ENCODE results near the gene WNT11. TPM values are rescaled to one million over a fixed set of nuclear protein-coding genes. Genes with fewer than 3 reads are reported as not detected.

WNT11 gene
- total and polyA plus RNA-seq, 12 donors: 3.8 to 88.2 (median 32.3) TPM

DNA sequence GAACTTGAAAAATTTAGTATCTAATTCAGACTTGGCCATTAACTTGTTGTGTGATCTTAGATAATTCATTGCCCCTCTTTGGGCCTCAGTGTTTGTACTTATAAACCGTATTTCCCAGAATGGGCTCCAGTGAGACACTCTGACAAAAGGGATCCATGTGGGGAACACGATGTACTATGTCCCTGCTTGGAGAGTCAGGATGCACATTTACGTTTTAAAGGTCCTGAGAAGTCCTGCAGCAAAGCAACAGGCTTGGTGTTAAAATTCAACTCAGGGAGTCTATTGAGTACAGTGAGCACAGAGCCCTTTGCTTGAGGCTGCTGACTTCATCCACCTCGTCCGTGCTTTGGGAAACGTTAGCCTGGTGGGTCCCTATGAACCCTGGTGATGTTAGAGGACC, 9.0 kb downstream of the WNT11 start:
- no peak for DNase-seq
- no peak for TF ChIP-seq POLR2A (IDR thresholded peaks at IDR 0.05)
- TF ChIP-seq, protein P1, sequence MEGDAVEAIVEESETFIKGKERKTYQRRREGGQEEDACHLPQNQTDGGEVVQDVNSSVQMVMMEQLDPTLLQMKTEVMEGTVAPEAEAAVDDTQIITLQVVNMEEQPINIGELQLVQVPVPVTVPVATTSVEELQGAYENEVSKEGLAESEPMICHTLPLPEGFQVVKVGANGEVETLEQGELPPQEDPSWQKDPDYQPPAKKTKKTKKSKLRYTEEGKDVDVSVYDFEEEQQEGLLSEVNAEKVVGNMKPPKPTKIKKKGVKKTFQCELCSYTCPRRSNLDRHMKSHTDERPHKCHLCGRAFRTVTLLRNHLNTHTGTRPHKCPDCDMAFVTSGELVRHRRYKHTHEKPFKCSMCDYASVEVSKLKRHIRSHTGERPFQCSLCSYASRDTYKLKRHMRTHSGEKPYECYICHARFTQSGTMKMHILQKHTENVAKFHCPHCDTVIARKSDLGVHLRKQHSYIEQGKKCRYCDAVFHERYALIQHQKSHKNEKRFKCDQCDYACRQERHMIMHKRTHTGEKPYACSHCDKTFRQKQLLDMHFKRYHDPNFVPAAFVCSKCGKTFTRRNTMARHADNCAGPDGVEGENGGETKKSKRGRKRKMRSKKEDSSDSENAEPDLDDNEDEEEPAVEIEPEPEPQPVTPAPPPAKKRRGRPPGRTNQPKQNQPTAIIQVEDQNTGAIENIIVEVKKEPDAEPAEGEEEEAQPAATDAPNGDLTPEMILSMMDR (IDR thresholded peaks at IDR 0.05): no peak
- 82 to 95% (median 87%) methylated on average over 3 to 6 of the region's 6 CpGs for WGBS, 4 donors
- no peaks in the 10 kb centered on the region for H3K36me3 ChIP-seq (replicated peaks in 1 of 2)
- no peak overlapping the region for H3K4me3 ChIP-seq
- no peaks in the 10 kb centered on the region for H3K9me3 ChIP-seq (replicated peaks in 1 of 3)
- no peak overlapping the region for H3K27ac ChIP-seq
- intact Hi-C loops (cut with DNase I): no loop called here
- H3K27me3 ChIP-seq: no peaks in the 10 kb centered on the region
- peaks cover 0 to 11% of the 10 kb centered on the region in 2 donors for H3K4me1 ChIP-seq (replicated peaks in 1 of 2)

- intact Hi-C loops (cut with DNase I): no loop called here
- Histone ChIP-seq H3K4me3 (no peak overlapping the region), H3K27ac (no peak overlapping the region), H3K9me3 (replicated peaks in 1 of 3) (no peaks in the 10 kb centered on the region), H3K27me3 (no peaks in the 10 kb centered on the region), H3K36me3 (replicated peaks in 1 of 2) (peaks cover 0 to 1% of the 10 kb centered on the region in 2 donors), H3K4me1 (replicated peaks in 1 of 2) (peaks cover 0 to 11% of the 10 kb centered on the region in 2 donors)
- DNase-seq: no peak
- 74 to 82% (median 81%) methylated on average over 3 of the region's 3 CpGs for WGBS, 4 donors
- TF ChIP-seq POLR2A (IDR thresholded peaks at IDR 0.05): no peak
- TF ChIP-seq, protein P1 (IDR thresholded peaks at IDR 0.05): no peak
Observed at GRCh38 chr11:76196849-76197248, 9.5 kb downstream of the WNT11 start.

DNA sequence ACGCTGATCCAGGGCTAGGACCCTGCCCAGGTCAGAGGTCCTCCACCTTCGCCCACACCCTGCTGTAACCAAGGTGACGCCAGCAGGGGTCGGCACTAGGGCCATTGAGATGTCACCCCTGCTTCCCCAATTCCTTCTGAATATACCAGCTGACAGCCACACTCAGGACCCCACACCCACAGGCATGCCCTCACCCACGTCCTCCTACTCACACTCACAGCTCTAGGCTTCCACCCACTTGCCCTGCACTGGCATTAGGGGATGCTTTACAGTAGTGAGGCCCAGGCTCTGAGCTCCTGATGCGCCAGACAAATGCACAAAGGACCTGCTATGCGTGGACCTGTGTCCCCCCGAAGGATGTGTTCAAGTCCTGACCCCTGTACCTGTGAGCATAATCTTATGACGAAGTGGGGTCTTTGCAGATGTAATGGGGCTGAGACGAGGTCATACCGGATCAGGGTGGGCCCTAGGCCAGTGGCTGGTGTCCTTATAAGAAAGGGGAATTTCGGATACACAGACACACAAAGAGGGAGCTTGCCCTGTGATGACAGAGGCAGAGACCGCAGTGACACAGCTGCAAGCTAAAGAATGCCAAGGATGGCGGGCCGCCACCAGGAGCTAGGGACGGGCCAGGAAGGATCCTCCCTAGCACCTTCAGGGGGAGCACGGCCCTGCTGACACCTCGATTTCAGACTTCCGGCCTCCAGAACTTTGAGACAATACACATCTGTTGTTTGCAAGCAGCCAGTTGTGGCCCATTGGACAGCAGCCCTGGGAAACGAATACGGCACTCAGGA, 11.2 kb downstream of the WNT11 start:
- H3K4me3 ChIP-seq: no peak overlapping the region
- H3K36me3 ChIP-seq (replicated peaks in 1 of 2): peaks cover 0 to 9% of the 10 kb centered on the region in 2 donors
- no peaks in the 10 kb centered on the region for H3K27me3 ChIP-seq
- TF ChIP-seq POLR2A (IDR thresholded peaks at IDR 0.05): no peak
- TF ChIP-seq, protein P1 (IDR thresholded peaks at IDR 0.05): no peak
- H3K4me1 ChIP-seq (replicated peaks in 1 of 2): peaks cover 0 to 11% of the 10 kb centered on the region in 2 donors
- no peak for DNase-seq
- 87 to 89% (median 88%) methylated on average over 15 to 21 of the region's 21 CpGs for WGBS, 4 donors
- H3K27ac ChIP-seq: no peak overlapping the region
- H3K9me3 ChIP-seq (replicated peaks in 1 of 3): no peaks in the 10 kb centered on the region
- intact Hi-C loops (cut with DNase I): no loop called here

GRCh38 chr11:76193219-76193618, 13.1 kb downstream of the WNT11 start:
- intact Hi-C loops (cut with DNase I): no loop called here
- Histone ChIP-seq H3K4me1 (replicated peaks in 1 of 2) (peaks cover 0 to 7% of the 10 kb centered on the region in 2 donors), H3K9me3 (replicated peaks in 1 of 3) (no peaks in the 10 kb centered on the region), H3K4me3 (no peak overlapping the region), H3K36me3 (replicated peaks in 1 of 2) (peaks cover 0 to 9% of the 10 kb centered on the region in 2 donors), H3K27me3 (no peaks in the 10 kb centered on the region), H3K27ac (no peak overlapping the region)
- TF ChIP-seq, protein P1 (IDR thresholded peaks at IDR 0.05): no peak
- no peak for TF ChIP-seq POLR2A (IDR thresholded peaks at IDR 0.05)
- DNase-seq: no peak
- 79 to 85% (median 82%) methylated on average over 8 to 9 of the region's 9 CpGs; no CpG with 5 or more reads in 1 of the 4 donors for WGBS, 4 donors

All from adrenal gland (tissue), 12 donors.